ENCODE data around the gene SKIC2. TPM values are rescaled to one million over a fixed set of nuclear protein-coding genes. Genes with fewer than 3 reads are reported as not detected.
"Not testable (repeated sequence)": the region's sequence is repeated elsewhere in the genome, so short reads cannot be mapped to it uniquely, and the experiment has no call there.

The SKIC2 gene
- total RNA-seq = 35.4 TPM

DNA sequence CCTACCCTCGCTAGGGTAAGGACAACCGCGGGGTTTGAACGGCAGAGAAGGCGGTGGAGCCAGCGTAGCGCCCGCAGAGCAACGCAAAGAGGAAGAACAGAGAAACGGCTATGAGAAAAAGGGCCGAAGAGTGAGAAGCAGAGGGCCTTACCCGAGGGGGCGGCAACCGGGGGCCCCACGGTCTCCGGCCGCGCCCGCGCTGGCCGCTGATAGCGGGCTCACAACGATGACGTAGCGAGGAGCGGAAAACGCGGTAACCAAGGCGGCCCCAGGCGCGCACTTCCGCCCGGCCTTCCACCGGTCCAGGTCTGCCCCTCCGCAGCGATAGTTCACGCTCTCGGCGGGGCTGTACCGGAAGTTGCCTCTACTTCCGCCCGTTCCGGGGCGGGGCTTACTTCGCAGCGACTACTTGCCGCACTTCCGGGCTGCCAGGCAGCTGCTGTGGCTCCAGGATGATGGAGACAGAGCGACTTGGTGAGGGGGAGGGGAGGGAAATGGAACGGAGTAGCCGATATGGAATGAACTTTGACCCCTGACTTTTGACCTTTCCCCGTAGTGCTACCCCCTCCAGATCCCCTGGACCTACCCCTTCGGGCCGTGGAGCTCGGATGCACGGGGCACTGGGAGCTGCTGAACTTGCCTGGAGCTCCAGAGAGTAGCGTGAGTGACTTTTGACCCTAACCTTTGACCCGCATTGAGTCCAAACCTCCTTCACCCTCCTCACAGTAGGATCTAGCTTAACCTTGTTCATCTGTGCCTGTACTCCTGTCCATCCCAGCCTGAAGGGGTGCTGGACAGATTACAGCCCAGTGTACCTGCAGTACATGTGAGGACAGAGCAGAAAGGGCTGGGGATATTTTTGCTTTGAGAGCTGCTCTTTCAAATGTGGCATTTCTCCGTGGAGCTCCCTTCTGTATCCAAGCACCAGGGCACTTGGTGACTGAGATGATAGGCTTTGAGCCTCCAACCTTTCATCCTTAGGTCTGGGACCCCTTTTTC is at the start of gene SKIC2, which contains the start of gene NELFE:
SKIC2 (plus strand) TSS at position 435 of the 999 bp plus-strand sequence; CDS start at position 453, 18 bp downstream.
NELFE (minus strand) TSS at position 231 of the 999 bp plus-strand sequence. CDS start 525 bp downstream, outside the sequence.
- H3K4me1 ChIP-seq = peaks cover 25% of the 10 kb centered on the region
- H3K27me3 ChIP-seq = no peaks in the 10 kb centered on the region
- no peaks in the 10 kb centered on the region for H3K9me3 ChIP-seq
- DNase-seq (ENCODE audit: extremely low spot score in 2 of 2) = peak in 1 of 2 donors; percentile 98
- H3K27ac ChIP-seq = peak within 1 kb of the TSS; percentile 77
- intact Hi-C loops (cut with DNase I) = loop anchor here (10.0 kb wide), 1 partner anchor 284 kb away; no protein-coding TSS in a partner anchor
- H3K4me3 ChIP-seq = peak within 1 kb of the TSS; percentile 63 to 79
- H3K36me3 ChIP-seq = peaks cover 0 to 61% of the 10 kb centered on the region in 2 donors
- TF ChIP-seq POLR2AphosphoS5 (IDR thresholded peaks at IDR 0.05; ENCODE audit: insufficient read depth in 1 of 2, low read depth in 1 of 2) (peak; percentile 97 to 99), POLR2A (IDR thresholded peaks at IDR 0.05) (peak in 1 of 2 donors; percentile 4)
- TF ChIP-seq, protein P1, sequence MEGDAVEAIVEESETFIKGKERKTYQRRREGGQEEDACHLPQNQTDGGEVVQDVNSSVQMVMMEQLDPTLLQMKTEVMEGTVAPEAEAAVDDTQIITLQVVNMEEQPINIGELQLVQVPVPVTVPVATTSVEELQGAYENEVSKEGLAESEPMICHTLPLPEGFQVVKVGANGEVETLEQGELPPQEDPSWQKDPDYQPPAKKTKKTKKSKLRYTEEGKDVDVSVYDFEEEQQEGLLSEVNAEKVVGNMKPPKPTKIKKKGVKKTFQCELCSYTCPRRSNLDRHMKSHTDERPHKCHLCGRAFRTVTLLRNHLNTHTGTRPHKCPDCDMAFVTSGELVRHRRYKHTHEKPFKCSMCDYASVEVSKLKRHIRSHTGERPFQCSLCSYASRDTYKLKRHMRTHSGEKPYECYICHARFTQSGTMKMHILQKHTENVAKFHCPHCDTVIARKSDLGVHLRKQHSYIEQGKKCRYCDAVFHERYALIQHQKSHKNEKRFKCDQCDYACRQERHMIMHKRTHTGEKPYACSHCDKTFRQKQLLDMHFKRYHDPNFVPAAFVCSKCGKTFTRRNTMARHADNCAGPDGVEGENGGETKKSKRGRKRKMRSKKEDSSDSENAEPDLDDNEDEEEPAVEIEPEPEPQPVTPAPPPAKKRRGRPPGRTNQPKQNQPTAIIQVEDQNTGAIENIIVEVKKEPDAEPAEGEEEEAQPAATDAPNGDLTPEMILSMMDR (IDR thresholded peaks at IDR 0.05) = no peak

DNA sequence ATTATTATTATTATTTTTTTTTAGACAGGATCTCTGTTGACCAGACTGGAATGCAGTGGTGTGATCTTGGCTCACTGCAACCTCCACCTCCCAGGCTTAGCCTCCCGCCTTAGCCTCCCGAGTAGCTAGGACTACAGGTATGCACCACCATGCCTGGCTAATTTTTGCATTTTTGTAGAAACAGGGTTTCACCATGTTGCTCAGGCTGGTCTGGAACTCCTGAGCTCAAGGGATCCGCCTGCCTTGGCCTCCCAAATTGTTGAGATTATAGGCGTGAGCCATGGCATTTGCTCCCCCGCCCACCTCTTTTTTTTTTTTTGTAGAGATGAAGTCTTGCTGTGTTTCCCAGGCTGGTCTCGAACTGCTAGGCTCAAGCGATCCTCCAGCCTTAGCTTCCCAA is 49.7 kb upstream of the SKIC2 start:
- intact Hi-C loops (cut with DNase I); H3K4me1 ChIP-seq; H3K9me3 ChIP-seq; H3K4me3 ChIP-seq; H3K36me3 ChIP-seq; H3K27me3 ChIP-seq; H3K27ac ChIP-seq; DNase-seq (ENCODE audit: extremely low spot score in 2 of 2): not testable (repeated sequence)

DNA sequence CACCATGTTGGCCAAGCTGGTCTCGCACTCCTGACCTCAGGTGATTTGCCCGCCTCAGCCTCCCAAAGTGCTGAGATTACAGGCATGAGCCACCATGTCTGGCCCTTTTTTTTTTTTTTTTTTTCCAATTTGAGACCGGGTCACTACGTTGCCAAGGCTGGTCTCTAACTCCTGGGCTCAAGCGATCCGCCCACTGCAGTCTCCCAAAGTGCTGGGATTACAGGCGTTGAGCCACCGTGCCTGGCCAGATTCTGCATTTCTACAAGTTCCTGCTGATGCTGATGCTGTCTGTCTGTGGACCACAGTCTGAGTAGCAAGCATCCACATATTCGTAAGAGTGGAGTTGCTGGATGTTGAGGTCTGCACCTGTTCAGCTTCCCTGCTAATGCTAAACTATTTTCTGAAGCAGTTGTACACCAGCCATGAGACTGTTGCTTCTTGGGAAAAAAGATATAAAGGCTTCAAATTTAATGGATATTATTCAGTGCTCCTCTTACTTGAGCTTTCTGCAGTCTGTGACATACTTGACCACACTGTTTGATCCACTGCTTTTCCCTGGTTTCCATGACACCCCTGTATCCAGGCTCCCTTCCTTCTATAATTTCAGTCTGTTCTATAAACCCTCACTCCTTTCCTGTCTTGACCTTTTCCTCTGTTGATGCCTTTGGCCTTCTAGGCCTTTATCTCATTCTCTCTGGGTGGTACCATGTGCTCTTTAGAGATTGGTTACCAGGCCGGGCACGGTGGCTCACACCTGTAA is 47.0 kb upstream of the SKIC2 start:
- intact Hi-C loops (cut with DNase I) = no loop called here
- H3K27ac ChIP-seq = peak overlapping the region; percentile 65

DNA sequence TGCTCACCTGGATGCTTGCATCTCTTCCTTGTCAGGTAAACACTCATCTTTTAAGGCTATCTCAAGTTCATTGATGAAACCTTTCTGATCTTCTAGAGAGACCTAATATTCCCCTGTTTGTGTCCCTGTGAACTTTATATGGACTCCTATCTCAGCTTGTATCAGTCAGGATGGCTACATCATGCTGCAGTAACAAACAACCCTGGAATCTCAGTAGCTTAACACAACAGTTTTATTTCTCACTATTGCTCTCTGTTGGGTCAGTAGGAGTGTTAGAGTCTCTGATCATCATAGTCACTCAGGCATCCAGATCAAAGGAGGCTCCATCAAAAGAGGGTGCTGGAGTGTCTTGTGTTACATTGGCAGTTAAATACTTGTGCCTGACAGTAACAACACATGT is 43.6 kb upstream of the SKIC2 start:
- no peak for TF ChIP-seq POLR2A (IDR thresholded peaks at IDR 0.05)
- TF ChIP-seq, protein P1 (IDR thresholded peaks at IDR 0.05) = no peak
- TF ChIP-seq POLR2AphosphoS5 (IDR thresholded peaks at IDR 0.05; ENCODE audit: insufficient read depth in 1 of 2, low read depth in 1 of 2) = no peak
- DNase-seq (ENCODE audit: extremely low spot score in 2 of 2) = no peak
- H3K4me1 ChIP-seq = peaks cover 5% of the 10 kb centered on the region
- H3K4me3 ChIP-seq = no peak overlapping the region
- intact Hi-C loops (cut with DNase I) = no loop called here
- H3K36me3 ChIP-seq = no peaks in the 10 kb centered on the region
- H3K9me3 ChIP-seq = no peaks in the 10 kb centered on the region
- H3K27ac ChIP-seq = no peak overlapping the region
- H3K27me3 ChIP-seq = no peaks in the 10 kb centered on the region

More for the DNA sequence above, 47.0 kb upstream of the SKIC2 start:
- no peak for TF ChIP-seq POLR2AphosphoS5 (IDR thresholded peaks at IDR 0.05; ENCODE audit: insufficient read depth in 1 of 2, low read depth in 1 of 2)
- TF ChIP-seq POLR2A (IDR thresholded peaks at IDR 0.05) = no peak
- TF ChIP-seq, protein P1 (IDR thresholded peaks at IDR 0.05) = no peak
- DNase-seq (ENCODE audit: extremely low spot score in 2 of 2) = no peak
- H3K9me3 ChIP-seq = no peaks in the 10 kb centered on the region
- peaks cover 5% of the 10 kb centered on the region for H3K4me1 ChIP-seq
- no peaks in the 10 kb centered on the region for H3K36me3 ChIP-seq
- no peak overlapping the region for H3K4me3 ChIP-seq
- H3K27me3 ChIP-seq = no peaks in the 10 kb centered on the region

DNA sequence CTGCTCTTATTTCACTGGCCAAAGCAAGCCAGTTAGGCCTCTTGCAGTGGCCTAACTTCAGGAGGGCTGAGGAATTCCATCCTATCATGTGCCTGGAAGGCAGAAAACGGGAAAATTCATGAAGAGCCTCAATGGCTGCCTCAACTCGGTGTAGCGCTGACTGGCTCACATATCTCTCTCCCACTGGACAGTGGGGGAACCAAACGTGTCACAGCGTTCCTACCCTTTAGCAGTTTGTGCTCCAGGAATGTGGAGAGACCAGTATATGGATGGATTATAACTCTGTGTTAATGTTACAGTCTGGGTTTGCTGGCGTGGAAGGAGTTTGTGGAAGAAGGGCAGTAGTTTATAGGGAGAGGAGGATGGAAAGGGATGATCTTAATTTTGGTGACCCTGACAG is 43.2 kb upstream of the SKIC2 start:
- H3K27ac ChIP-seq = no peak overlapping the region
- peaks cover 5% of the 10 kb centered on the region for H3K4me1 ChIP-seq
- no peaks in the 10 kb centered on the region for H3K36me3 ChIP-seq
- intact Hi-C loops (cut with DNase I) = no loop called here
- H3K27me3 ChIP-seq = no peaks in the 10 kb centered on the region
- DNase-seq (ENCODE audit: extremely low spot score in 2 of 2) = no peak
- no peaks in the 10 kb centered on the region for H3K9me3 ChIP-seq
- H3K4me3 ChIP-seq = no peak overlapping the region
- no peak for TF ChIP-seq POLR2A (IDR thresholded peaks at IDR 0.05)
- TF ChIP-seq POLR2AphosphoS5 (IDR thresholded peaks at IDR 0.05; ENCODE audit: insufficient read depth in 1 of 2, low read depth in 1 of 2) = no peak
- TF ChIP-seq, protein P1 (IDR thresholded peaks at IDR 0.05) = no peak

Measured in vagina (tissue), 2 donors.